DOHH2 (cell line): Measurements from ENCODE around the gene XYLT2.

Source experiments
- H3F3A ChIP-seq: fragments of 200-600 bp; sonication (generic), shearing (Covaris generic); 2 replicates; pipeline ENCODE4 v1.6.0; 2016; ENCODE audit warnings: antibody characterized with exemption, mild to moderate bottlenecking; ENCODE audit not compliant: control insufficient read depth, insufficient read depth
- H3K27ac ChIP-seq: fragments of 200-600 bp; sonication (generic); 2 replicates; pipeline ENCODE4 v1.5.1; 2014; ENCODE audit warnings: low read depth, mild to moderate bottlenecking, low read length, moderate library complexity
- H3K27me3 ChIP-seq: fragments of 200-600 bp; sonication (generic); 2 replicates; pipeline ENCODE4 v1.6.1; 2014; ENCODE audit warnings: mild to moderate bottlenecking, low read length, mixed read lengths; ENCODE audit not compliant: control insufficient read depth
- H3K36me3 ChIP-seq: fragments of 200-600 bp; sonication (generic); 2 replicates; pipeline ENCODE4 v1.6.1; 2014; ENCODE audit warnings: mild to moderate bottlenecking, low read length, moderate library complexity, mixed read lengths; ENCODE audit not compliant: control insufficient read depth
- H3K4me1 ChIP-seq: fragments of 200-600 bp; sonication (generic); 2 replicates; pipeline ENCODE4 v1.6.1; 2014; ENCODE audit warnings: mild to moderate bottlenecking, low read length, mixed read lengths; ENCODE audit not compliant: control insufficient read depth
- H3K4me2 ChIP-seq: fragments of 200-600 bp; sonication (generic); 2 replicates; pipeline ENCODE4 v1.6.0; 2014; ENCODE audit warnings: mild to moderate bottlenecking, low read length, moderate library complexity
- H3K4me3 ChIP-seq: fragments of 200-600 bp; sonication (generic); 2 replicates; pipeline ENCODE4 v1.5.1; 2014; ENCODE audit warnings: mild to moderate bottlenecking, low read length, mixed read lengths
- H3K79me2 ChIP-seq: fragments of 200-600 bp; sonication (generic); 2 replicates; pipeline ENCODE4 v1.6.1; 2014; ENCODE audit warnings: mild to moderate bottlenecking, low read length, mixed read lengths; ENCODE audit not compliant: control insufficient read depth
- H3K9me2 ChIP-seq: fragments of 200-600 bp; sonication (generic); replicated peaks from 2 replicates; pipeline ENCODE4 v1.6.1; 2014; ENCODE audit warnings: mild to moderate bottlenecking, low read length, mixed read lengths; ENCODE audit not compliant: control insufficient read depth
- H3K9me3 ChIP-seq: fragments of 200-600 bp; sonication (generic); 2 replicates; pipeline ENCODE4 v1.6.1; 2014; ENCODE audit warnings: antibody characterized with exemption, low read length, mixed read lengths; ENCODE audit not compliant: control insufficient read depth, insufficient read depth
- H4K20me1 ChIP-seq: fragments of 200-600 bp; sonication (generic); 2 replicates; pipeline ENCODE4 v1.6.0; 2014; ENCODE audit warnings: low read depth, mild to moderate bottlenecking, antibody characterized with exemption, low read length, moderate library complexity; ENCODE audit not compliant: control insufficient read depth, insufficient read depth
- EZH2phosphoT487 ChIP-seq: fragments of 200-600 bp; sonication (generic); IDR thresholded peaks from 2 replicates; pipeline ENCODE4 v1.6.1; 2017; ENCODE audit warnings: borderline replicate concordance, mild to moderate bottlenecking, antibody characterized with exemption, low read length, moderate library complexity, mixed read lengths
- TF ChIP-seq, protein P1 (sequence below): fragments of 200-600 bp; sonication (generic); IDR thresholded peaks from one replicate; pipeline ENCODE4 v1.5.1; 2014; ENCODE audit warnings: antibody characterized with exemption, mild to moderate bottlenecking, low read depth, low read length; ENCODE audit not compliant: poor library complexity, severe bottlenecking

Gene XYLT2

DNA sequence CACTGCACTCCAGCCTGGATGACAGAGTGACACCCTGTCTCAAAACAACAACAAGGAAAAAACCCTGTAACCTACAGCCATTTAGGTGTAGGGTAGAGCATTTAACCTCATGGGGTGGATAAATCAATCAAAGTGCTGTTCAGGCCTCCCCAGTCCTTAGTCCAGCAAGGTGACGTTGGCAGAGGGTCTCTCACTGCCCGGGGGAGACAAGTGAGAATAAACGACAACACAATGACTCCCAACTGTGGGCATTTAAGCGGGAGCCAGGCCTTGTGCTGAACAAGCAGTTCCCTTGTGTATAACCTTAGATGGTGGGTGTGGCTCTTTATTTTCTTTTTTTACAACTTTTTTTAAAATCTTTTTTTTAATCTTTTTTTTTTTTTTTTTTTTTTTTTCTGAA is 42.3 kb upstream of the XYLT2 start:
- Histone ChIP-seq H3K36me3 (no peaks in the 10 kb centered on the region), H3K27ac (no peak overlapping the region), H3K27me3 (peaks cover 15% of the 10 kb centered on the region), H3K79me2 (no peaks in the 10 kb centered on the region), H3K9me2 (no peaks in the 10 kb centered on the region), H3F3A (no peaks in the 10 kb centered on the region), H3K9me3 (no peaks in the 10 kb centered on the region), H3K4me2 (no peak overlapping the region), H3K4me1 (no peaks in the 10 kb centered on the region), H3K4me3 (no peak overlapping the region), H4K20me1 (no peaks in the 10 kb centered on the region)
- TF ChIP-seq, protein P1, sequence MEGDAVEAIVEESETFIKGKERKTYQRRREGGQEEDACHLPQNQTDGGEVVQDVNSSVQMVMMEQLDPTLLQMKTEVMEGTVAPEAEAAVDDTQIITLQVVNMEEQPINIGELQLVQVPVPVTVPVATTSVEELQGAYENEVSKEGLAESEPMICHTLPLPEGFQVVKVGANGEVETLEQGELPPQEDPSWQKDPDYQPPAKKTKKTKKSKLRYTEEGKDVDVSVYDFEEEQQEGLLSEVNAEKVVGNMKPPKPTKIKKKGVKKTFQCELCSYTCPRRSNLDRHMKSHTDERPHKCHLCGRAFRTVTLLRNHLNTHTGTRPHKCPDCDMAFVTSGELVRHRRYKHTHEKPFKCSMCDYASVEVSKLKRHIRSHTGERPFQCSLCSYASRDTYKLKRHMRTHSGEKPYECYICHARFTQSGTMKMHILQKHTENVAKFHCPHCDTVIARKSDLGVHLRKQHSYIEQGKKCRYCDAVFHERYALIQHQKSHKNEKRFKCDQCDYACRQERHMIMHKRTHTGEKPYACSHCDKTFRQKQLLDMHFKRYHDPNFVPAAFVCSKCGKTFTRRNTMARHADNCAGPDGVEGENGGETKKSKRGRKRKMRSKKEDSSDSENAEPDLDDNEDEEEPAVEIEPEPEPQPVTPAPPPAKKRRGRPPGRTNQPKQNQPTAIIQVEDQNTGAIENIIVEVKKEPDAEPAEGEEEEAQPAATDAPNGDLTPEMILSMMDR: no peak
- TF ChIP-seq EZH2phosphoT487: no peak

DNA sequence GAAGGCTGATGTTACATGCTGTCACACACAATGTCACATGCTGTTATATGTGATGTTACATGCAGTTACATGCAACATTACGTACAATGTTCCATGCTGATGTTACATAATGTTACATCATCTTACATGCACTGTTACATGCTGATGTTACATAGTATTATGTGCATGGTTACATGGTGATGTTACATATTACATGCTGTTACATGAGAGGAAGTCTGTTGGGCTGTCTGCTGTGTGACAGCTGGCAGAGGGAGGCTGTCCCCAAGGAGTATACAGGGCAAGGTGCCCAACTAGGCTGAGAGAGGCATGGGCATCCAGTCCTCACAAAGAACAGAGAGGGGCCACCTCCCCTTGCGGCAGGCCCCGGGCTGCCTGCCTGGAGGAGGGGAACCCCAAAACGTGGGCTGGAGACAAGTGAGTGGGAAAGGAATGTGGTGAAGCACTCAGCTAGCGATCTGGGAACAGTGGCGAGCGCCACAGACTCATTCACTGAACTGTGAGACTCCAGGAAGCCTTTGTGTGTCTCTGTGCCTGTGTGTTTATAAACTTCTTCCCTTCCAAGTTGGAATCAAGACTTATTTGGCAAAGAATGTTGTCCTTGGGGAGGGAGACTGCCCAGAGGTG is 41.0 kb upstream of the XYLT2 start:
- Histone ChIP-seq H3K36me3 (no peaks in the 10 kb centered on the region), H3K79me2 (no peaks in the 10 kb centered on the region), H3K4me3 (no peak overlapping the region), H3K27ac (no peak overlapping the region), H3K9me2 (no peaks in the 10 kb centered on the region), H3K4me2 (no peak overlapping the region), H4K20me1 (no peaks in the 10 kb centered on the region), H3K4me1 (no peaks in the 10 kb centered on the region), H3K27me3 (peaks cover 21% of the 10 kb centered on the region), H3F3A (no peaks in the 10 kb centered on the region), H3K9me3 (no peaks in the 10 kb centered on the region)
- TF ChIP-seq, protein P1: no peak
- no peak for TF ChIP-seq EZH2phosphoT487

DNA sequence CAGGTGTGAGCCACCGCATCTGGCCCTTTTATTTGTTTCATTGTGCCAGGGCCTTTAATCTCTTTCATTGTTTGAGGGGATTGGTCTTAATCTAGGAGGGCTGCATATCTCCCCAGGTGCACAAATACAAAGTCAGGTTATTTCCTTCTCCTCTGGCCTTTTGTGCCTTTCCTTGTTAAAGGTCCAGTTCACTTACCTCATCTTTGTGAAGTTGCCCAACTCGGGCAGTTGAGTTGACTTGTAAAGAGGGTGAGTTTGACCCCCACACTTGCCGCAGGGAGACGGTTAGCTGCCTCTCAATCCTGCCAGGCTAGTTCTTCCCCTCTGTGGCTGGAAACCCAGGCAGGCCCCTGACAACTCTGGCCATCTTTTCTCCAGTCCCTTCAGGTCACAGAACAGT is 38.3 kb upstream of the XYLT2 start:
- Histone ChIP-seq H3K4me3 (no peak overlapping the region), H3K36me3 (no peaks in the 10 kb centered on the region), H3F3A (no peaks in the 10 kb centered on the region), H3K4me2 (no peak overlapping the region), H4K20me1 (no peaks in the 10 kb centered on the region), H3K9me3 (no peaks in the 10 kb centered on the region), H3K9me2 (no peaks in the 10 kb centered on the region), H3K27ac (no peak overlapping the region), H3K27me3 (peaks cover 41% of the 10 kb centered on the region), H3K79me2 (no peaks in the 10 kb centered on the region), H3K4me1 (no peaks in the 10 kb centered on the region)
- no peak for TF ChIP-seq EZH2phosphoT487
- TF ChIP-seq, protein P1: no peak
